Body of pancreas (tissue), 4 donors: ENCODE results near the gene HOXD4. TPM values are rescaled to one million over a fixed set of nuclear protein-coding genes. Genes with fewer than 3 reads are reported as not detected.

Source experiments
- ATAC-seq: fragments of 150-250 bp; one replicate; pipeline ENCODE4 v1.9.1; 2016
- DNase-seq, 4 donors: peaks; one replicate each; pipeline ENCODE4 v3.0.0-alpha.2; 2019
- H3K27ac ChIP-seq, 4 donors: fragments of 200-600 bp; sonication (generic); 1 replicate in 3 of 4; 2 replicates in 1 of 4; pipeline versions ENCODE4 v1.5.1 to v1.6.1; 2016 to 2019; ENCODE audit warnings: mild to moderate bottlenecking in 1 of 4, mixed read lengths in 1 of 4, moderate library complexity in 1 of 4
- H3K27me3 ChIP-seq, 2 donors: fragments of 200-600 bp; sonication (generic); one replicate each; pipeline ENCODE4 v1.6.0; 2016; ENCODE audit warnings: mild to moderate bottlenecking in 1 of 2
- H3K36me3 ChIP-seq, 2 donors: fragments of 200-600 bp; sonication (generic); replicated peaks in 1 of 2; 2 replicates each; pipeline ENCODE4 v1.5.1; 2016; ENCODE audit warnings: low read depth in 2 of 2; ENCODE audit not compliant: insufficient read depth in 1 of 2
- H3K4me1 ChIP-seq: fragments of 200-600 bp; sonication (generic); one replicate; pipeline ENCODE4 v1.6.0; 2016
- H3K4me3 ChIP-seq, 2 donors: fragments of 200-600 bp; sonication (generic); 1 replicate in 1 of 2; 2 replicates in 1 of 2; pipeline ENCODE4 v1.5.1; 2016 to 2019
- H3K9me3 ChIP-seq, 3 donors: fragments of 200-600 bp; sonication (generic); 1 replicate in 2 of 3; 2 replicates in 1 of 3; pipeline ENCODE4 v1.5.1; 2016
- CTCF ChIP-seq, 7 experiments: fragments of 450-650 bp in 4 of 7; fragments of 200-600 bp in 3 of 7; sonication (generic) in 3 of 7; IDR thresholded peaks; one replicate each; pipeline ENCODE4 v1.5.1; 2016 to 2019; ENCODE audit warnings: antibody characterized with exemption in 7 of 7
- POLR2A ChIP-seq, 3 donors: fragments of 450-650 bp; IDR thresholded peaks; one replicate each; pipeline ENCODE4 v1.6.1; 2016; ENCODE audit warnings: antibody characterized with exemption in 3 of 3, mild to moderate bottlenecking in 2 of 3
- WGBS, 2 donors: methylation state at CpG; one replicate each; pipeline ENCODE4 v1.1.5; 2017; 5-methylcytosine and 5-hydroxymethylcytosine counted together
- intact Hi-C: fragments of 100-400 bp; cut with DNase I; formaldehyde crosslinking; loops from one replicate; pipeline ENCODE4 v1.15.1; 2023
- total RNA-seq, 2 donors: library from RNA; depleted of rRNA; stranded (reverse); fragments of >200 nt; gene quantifications; one replicate each; pipeline ENCODE4 v1.1.0, GENCODE V29; 2016

Gene HOXD4
- total RNA-seq = under 1 TPM in 1 of 2 donors, not detected in 1; 0.78 TPM

DNA sequence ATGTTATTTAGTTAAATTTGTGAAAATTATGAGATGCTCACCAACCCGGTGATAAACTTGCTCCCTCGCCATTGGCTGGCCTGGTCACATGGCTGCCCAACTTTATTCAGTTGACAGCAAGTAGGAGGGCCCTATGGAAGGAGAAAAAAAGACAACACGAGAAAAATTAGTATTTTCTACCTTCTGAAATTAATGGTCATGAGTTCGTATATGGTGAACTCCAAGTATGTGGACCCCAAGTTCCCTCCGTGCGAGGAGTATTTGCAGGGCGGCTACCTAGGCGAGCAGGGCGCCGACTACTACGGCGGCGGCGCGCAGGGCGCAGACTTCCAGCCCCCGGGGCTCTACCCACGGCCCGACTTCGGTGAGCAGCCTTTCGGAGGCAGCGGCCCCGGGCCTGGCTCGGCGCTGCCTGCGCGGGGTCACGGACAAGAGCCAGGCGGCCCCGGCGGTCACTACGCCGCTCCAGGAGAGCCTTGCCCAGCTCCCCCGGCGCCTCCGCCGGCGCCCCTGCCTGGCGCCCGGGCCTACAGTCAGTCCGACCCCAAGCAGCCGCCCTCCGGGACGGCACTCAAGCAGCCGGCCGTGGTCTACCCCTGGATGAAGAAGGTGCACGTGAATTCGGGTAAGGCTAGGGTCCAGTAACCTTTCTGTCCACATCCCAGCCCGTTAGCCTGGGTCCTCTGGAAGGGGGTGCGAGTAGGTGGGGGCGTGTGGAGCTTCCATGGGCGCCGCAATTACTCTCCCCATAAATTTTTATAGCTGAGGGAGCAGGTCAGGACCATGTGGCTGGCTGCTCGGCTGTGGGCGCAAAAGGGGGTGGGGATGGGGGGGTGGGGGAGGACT, at the start of gene HOXD4:
Gene HOXD4, plus strand, starts transcription at position 109 of the 846 bp plus-strand sequence. Its CDS starts 84 bp downstream, at position 193.
- intact Hi-C loops = no loop called here
- peaks cover 0 to 58% of the 10 kb centered on the region in 2 donors for H3K27me3 ChIP-seq
- DNase-seq = no peak
- no peak for ATAC-seq
- peaks cover 7% of the 10 kb centered on the region for H3K4me1 ChIP-seq
- no peaks in the 10 kb centered on the region for H3K9me3 ChIP-seq
- no peak within 1 kb of the TSS for H3K27ac ChIP-seq
- no peak within 1 kb of the TSS for H3K4me3 ChIP-seq
- no peak for TF ChIP-seq CTCF (IDR thresholded peaks at IDR 0.05)
- TF ChIP-seq POLR2A (IDR thresholded peaks at IDR 0.05) = no peak
- WGBS, 2 donors = 4 to 7% methylated on average over 20 to 55 of the region's 55 CpGs
- no peaks in the 10 kb centered on the region for H3K36me3 ChIP-seq

DNA sequence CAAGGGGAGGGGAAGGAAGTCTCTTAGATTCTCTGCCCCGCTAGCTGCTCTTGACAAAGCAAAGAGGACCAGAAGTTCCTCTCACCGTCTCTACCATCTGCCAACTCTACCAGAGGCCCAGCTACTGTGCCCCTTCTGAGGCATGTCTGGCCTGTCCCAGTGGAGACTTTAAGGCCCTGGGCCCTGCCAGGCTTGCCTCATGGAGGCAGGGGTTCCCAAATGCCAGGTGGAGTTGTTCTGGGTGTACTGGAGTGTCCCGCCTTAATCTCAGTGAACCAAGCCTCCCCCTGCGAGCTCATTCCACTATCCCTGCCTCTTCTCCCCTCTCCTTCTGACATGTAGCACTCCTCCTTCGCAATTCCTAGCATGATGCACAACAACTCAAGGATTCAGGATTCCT, 49.5 kb upstream of the HOXD4 start:
- DNase-seq (no peak), ATAC-seq (no peak)
- no peak overlapping the region for H3K4me3 ChIP-seq
- peaks cover 0 to 75% of the 10 kb centered on the region in 2 donors for H3K27me3 ChIP-seq
- no peaks in the 10 kb centered on the region for H3K36me3 ChIP-seq
- TF ChIP-seq POLR2A (IDR thresholded peaks at IDR 0.05) (no peak), CTCF (IDR thresholded peaks at IDR 0.05) (no peak)
- no peaks in the 10 kb centered on the region for H3K9me3 ChIP-seq
- 42 to 47% methylated on average over 5 of the region's 5 CpGs for WGBS, 2 donors
- intact Hi-C loops = no loop called here
- peaks cover 35% of the 10 kb centered on the region for H3K4me1 ChIP-seq
- H3K27ac ChIP-seq = no peak overlapping the region

DNA sequence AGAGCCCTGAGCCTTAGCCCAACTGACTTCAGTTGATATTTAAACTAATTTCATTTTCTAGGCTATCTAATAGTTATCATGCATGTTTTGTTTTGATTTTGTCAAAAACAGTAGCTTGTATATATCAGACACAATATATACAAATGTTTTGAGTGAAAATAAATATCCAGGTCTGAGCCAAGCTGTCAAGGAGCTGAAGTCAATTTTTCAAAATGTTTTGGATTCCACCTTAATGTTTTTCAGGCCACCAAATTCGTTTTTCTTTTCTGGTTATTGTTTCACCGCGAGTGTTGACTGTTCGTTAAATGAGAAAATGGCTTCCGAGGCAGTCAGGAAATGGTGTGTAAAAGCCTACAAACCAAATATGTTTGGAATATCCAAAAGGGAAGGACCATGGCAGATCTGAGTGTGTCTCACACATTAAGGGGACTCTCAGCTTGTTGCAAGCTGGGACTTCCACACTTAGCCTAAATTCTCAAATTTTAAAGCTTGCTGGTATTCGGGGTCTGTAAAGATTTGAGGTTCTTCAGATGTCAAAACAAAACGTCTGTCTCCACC, 49.0 kb upstream of the HOXD4 start:
- peaks cover 0 to 74% of the 10 kb centered on the region in 2 donors for H3K27me3 ChIP-seq
- no peak overlapping the region for H3K27ac ChIP-seq
- H3K9me3 ChIP-seq = no peaks in the 10 kb centered on the region
- DNase-seq (no peak), ATAC-seq (no peak)
- TF ChIP-seq CTCF (IDR thresholded peaks at IDR 0.05) (no peak), POLR2A (IDR thresholded peaks at IDR 0.05) (no peak)
- H3K36me3 ChIP-seq = no peaks in the 10 kb centered on the region
- H3K4me1 ChIP-seq = peaks cover 34% of the 10 kb centered on the region
- intact Hi-C loops = no loop called here
- WGBS, 2 donors = 13 to 19% methylated on average over 7 of the region's 7 CpGs
- H3K4me3 ChIP-seq = no peak overlapping the region

- H3K9me3 ChIP-seq = no peaks in the 10 kb centered on the region
- H3K36me3 ChIP-seq = no peaks in the 10 kb centered on the region
- peaks cover 30% of the 10 kb centered on the region for H3K4me1 ChIP-seq
- H3K27me3 ChIP-seq = peaks cover 0 to 76% of the 10 kb centered on the region in 2 donors
- H3K4me3 ChIP-seq = no peak overlapping the region
- DNase-seq (no peak), ATAC-seq (no peak)
- TF ChIP-seq CTCF (IDR thresholded peaks at IDR 0.05) (no peak), POLR2A (IDR thresholded peaks at IDR 0.05) (no peak)
- intact Hi-C loops = no loop called here
- WGBS, 2 donors = 38 to 45% methylated on average over 7 of the region's 7 CpGs
- H3K27ac ChIP-seq = no peak overlapping the region
These were observed 48.2 kb upstream of the HOXD4 start for GRCh38 chr2:176103194-176103593.
